Muscle layer of colon (tissue), 2 donors: Measurements from ENCODE around the gene DESI2.
"Not testable (repeated sequence)": the region's sequence is repeated elsewhere in the genome, so short reads cannot be mapped to it uniquely, and the experiment has no call there.

Experiments
- H3K27ac ChIP-seq: one replicate; pipeline ENCODE4 v1.7.0; 2013; ENCODE audit warnings: low read depth, mild to moderate bottlenecking, low read length, moderate library complexity
- H3K27me3 ChIP-seq, 2 donors: one replicate each; pipeline ENCODE4 v1.7.0; 2013; ENCODE audit warnings: low read length in 2 of 2, mild to moderate bottlenecking in 2 of 2; ENCODE audit not compliant: insufficient read depth in 2 of 2, control insufficient read depth in 1 of 2
- H3K36me3 ChIP-seq: one replicate; pipeline ENCODE4 v1.7.0; 2013; ENCODE audit warnings: mild to moderate bottlenecking, low read length; ENCODE audit not compliant: insufficient read depth
- H3K4me1 ChIP-seq: one replicate; pipeline ENCODE4 v1.7.0; 2013; ENCODE audit warnings: mild to moderate bottlenecking, low read length; ENCODE audit not compliant: insufficient read depth
- H3K4me3 ChIP-seq, 2 donors: one replicate each; pipeline ENCODE4 v1.7.0; 2013; ENCODE audit warnings: low read length in 2 of 2, low read depth in 1 of 2, mild to moderate bottlenecking in 1 of 2, moderate library complexity in 1 of 2
- H3K9ac ChIP-seq: one replicate; pipeline ENCODE4 v1.7.0; 2013; ENCODE audit warnings: low read length
- H3K9me3 ChIP-seq: one replicate; pipeline ENCODE4 v1.7.0; 2013; ENCODE audit warnings: mild to moderate bottlenecking, low read length
- donor health status: abdominal sarcoma.
- donor health status: Adenocarcinoma of cecum.

The DESI2 gene

GRCh38 chr1:244657421-244657820, 4.5 kb downstream of the DESI2 start:
- peaks cover 33% of the 10 kb centered on the region for H3K4me1 ChIP-seq
- no peak overlapping the region for H3K27ac ChIP-seq

GRCh38 chr1:244659694-244660093, 6.8 kb downstream of the DESI2 start:
- peaks cover 26% of the 10 kb centered on the region for H3K4me1 ChIP-seq
- H3K9me3 ChIP-seq = no peaks in the 10 kb centered on the region
- no peak overlapping the region for H3K4me3 ChIP-seq
- no peak overlapping the region for H3K27ac ChIP-seq
- H3K27me3 ChIP-seq = no peaks in the 10 kb centered on the region
- H3K36me3 ChIP-seq = peaks cover 7% of the 10 kb centered on the region
- H3K9ac ChIP-seq = no peak overlapping the region

More at GRCh38 chr1:244657421-244657820, 4.5 kb downstream of the DESI2 start:
- Histone ChIP-seq H3K36me3 (peaks cover 7% of the 10 kb centered on the region), H3K9me3 (no peaks in the 10 kb centered on the region), H3K27me3 (no peaks in the 10 kb centered on the region), H3K4me3 (no peak overlapping the region), H3K9ac (no peak overlapping the region)

GRCh38 chr1:244660595-244660994, 7.7 kb downstream of the DESI2 start:
- Histone ChIP-seq H3K4me1 (peaks cover 23% of the 10 kb centered on the region), H3K27me3 (no peaks in the 10 kb centered on the region), H3K9ac (no peak overlapping the region), H3K4me3 (no peak overlapping the region), H3K27ac (no peak overlapping the region), H3K36me3 (peaks cover 7% of the 10 kb centered on the region), H3K9me3 (no peaks in the 10 kb centered on the region)

GRCh38 chr1:244661569-244662312, 8.8 kb downstream of the DESI2 start:
- H3K27me3 ChIP-seq, H3K9ac ChIP-seq, H3K4me3 ChIP-seq, H3K36me3 ChIP-seq, H3K9me3 ChIP-seq, H3K27ac ChIP-seq: not testable (repeated sequence)
- peaks cover 19% of the 10 kb centered on the region for H3K4me1 ChIP-seq

- no peak overlapping the region for H3K4me3 ChIP-seq
- peaks cover 19% of the 10 kb centered on the region for H3K4me1 ChIP-seq
- no peak overlapping the region for H3K9ac ChIP-seq
- H3K36me3 ChIP-seq = peaks cover 7% of the 10 kb centered on the region
- no peaks in the 10 kb centered on the region for H3K9me3 ChIP-seq
- H3K27me3 ChIP-seq = no peaks in the 10 kb centered on the region
- H3K27ac ChIP-seq = no peak overlapping the region
These were observed 9.7 kb downstream of the DESI2 start for GRCh38 chr1:244662599-244662998.

- peaks cover 6% of the 10 kb centered on the region for H3K36me3 ChIP-seq
- no peak overlapping the region for H3K9ac ChIP-seq
- no peaks in the 10 kb centered on the region for H3K9me3 ChIP-seq
- no peak overlapping the region for H3K4me3 ChIP-seq
- H3K27ac ChIP-seq = no peak overlapping the region
- peaks cover 9% of the 10 kb centered on the region for H3K4me1 ChIP-seq
- H3K27me3 ChIP-seq = no peaks in the 10 kb centered on the region
These were observed 11.4 kb downstream of the DESI2 start for GRCh38 chr1:244664353-244664752.

- no peaks in the 10 kb centered on the region for H3K27me3 ChIP-seq
- peaks cover 9% of the 10 kb centered on the region for H3K4me1 ChIP-seq
- H3K27ac ChIP-seq = no peak overlapping the region
- no peak overlapping the region for H3K4me3 ChIP-seq
- no peaks in the 10 kb centered on the region for H3K36me3 ChIP-seq
- no peak overlapping the region for H3K9ac ChIP-seq
- no peaks in the 10 kb centered on the region for H3K9me3 ChIP-seq
These were observed 12.9 kb downstream of the DESI2 start for GRCh38 chr1:244665771-244666217.

GRCh38 chr1:244666672-244667418, 13.9 kb downstream of the DESI2 start:
- H3K27me3 ChIP-seq, H3K27ac ChIP-seq, H3K9ac ChIP-seq, H3K4me3 ChIP-seq, H3K36me3 ChIP-seq, H3K4me1 ChIP-seq, H3K9me3 ChIP-seq: not testable (repeated sequence)

GRCh38 chr1:244667797-244668196, 14.9 kb downstream of the DESI2 start:
- H3K9me3 ChIP-seq = no peaks in the 10 kb centered on the region
- H3K4me1 ChIP-seq = peaks cover 18% of the 10 kb centered on the region
- no peaks in the 10 kb centered on the region for H3K36me3 ChIP-seq
- H3K27me3 ChIP-seq = no peaks in the 10 kb centered on the region
- H3K9ac ChIP-seq = no peak overlapping the region
- no peak overlapping the region for H3K27ac ChIP-seq
- no peak overlapping the region for H3K4me3 ChIP-seq

- Histone ChIP-seq H3K4me3 (no peak overlapping the region), H3K27ac (no peak overlapping the region)
These were observed 20.2 kb downstream of the DESI2 start for GRCh38 chr1:244672946-244673682.

GRCh38 chr1:244674446-244674845, 21.5 kb downstream of the DESI2 start:
- peaks cover 31% of the 10 kb centered on the region for H3K4me1 ChIP-seq
- H3K4me3 ChIP-seq = no peak overlapping the region
- no peaks in the 10 kb centered on the region for H3K9me3 ChIP-seq
- no peaks in the 10 kb centered on the region for H3K27me3 ChIP-seq
- no peaks in the 10 kb centered on the region for H3K36me3 ChIP-seq
- no peak overlapping the region for H3K9ac ChIP-seq
- no peak overlapping the region for H3K27ac ChIP-seq

More at GRCh38 chr1:244672946-244673682, 20.2 kb downstream of the DESI2 start:
- no peak overlapping the region for H3K9ac ChIP-seq
- peaks cover 21% of the 10 kb centered on the region for H3K4me1 ChIP-seq
- H3K36me3 ChIP-seq = no peaks in the 10 kb centered on the region
- H3K27me3 ChIP-seq = no peaks in the 10 kb centered on the region
- no peaks in the 10 kb centered on the region for H3K9me3 ChIP-seq
